OCI-LY7 (cell line): ENCODE measurements around the gene PTPN14. TPM values are rescaled to one million over a fixed set of nuclear protein-coding genes. Genes with fewer than 3 reads are reported as not detected.

Experiments used
- BruUV-seq: library from RNA; stranded (reverse); fragments of 400-500 nt; replicated peaks from 2 replicates; lab custom pipeline; 2021; lab: Mats Ljungman, UMichigan
- CTCF ChIA-PET: fragments of 300-600 bp; sonication (Branson Sonifier 250); formaldehyde crosslinking; loops from one replicate; lab custom pipeline; 2022; ENCODE audit warnings: antibody characterized with exemption; ENCODE audit not compliant: unreplicated experiment; lab: Charles Lee
- POLR2A ChIA-PET: fragments of 300-600 bp; sonication (Branson Sonifier 250); formaldehyde crosslinking; loops from one replicate; lab custom pipeline; 2022; ENCODE audit warnings: antibody characterized with exemption; lab: Charles Lee
- DNase-seq: peaks from one replicate; pipeline ENCODE4 v3.0.0-alpha.2; 2015; ENCODE audit warnings: low spot score
- H2AFZ ChIP-seq: fragments of 200-600 bp; sonication (generic), shearing (Covaris generic); 2 replicates; pipeline ENCODE4 v1.6.1; 2014; ENCODE audit warnings: mild to moderate bottlenecking, antibody characterized with exemption, low read length, moderate library complexity
- H3K27ac ChIP-seq: fragments of 200-600 bp; sonication (generic); 2 replicates; pipeline ENCODE4 v1.5.1; 2014; ENCODE audit warnings: mixed run types, low read depth, mild to moderate bottlenecking, moderate library complexity, low read length, inconsistent platforms; ENCODE audit not compliant: poor library complexity, severe bottlenecking
- H3K36me3 ChIP-seq: fragments of 200-600 bp; sonication (generic); 2 replicates; pipeline ENCODE4 v1.6.1; 2014; ENCODE audit warnings: mild to moderate bottlenecking, antibody characterized with exemption, low read length, moderate library complexity, mixed read lengths; ENCODE audit not compliant: insufficient read depth
- H3K4me1 ChIP-seq: fragments of 200-600 bp; sonication (generic); 2 replicates; pipeline ENCODE4 v1.5.1; 2014; ENCODE audit warnings: mild to moderate bottlenecking, low read length; ENCODE audit not compliant: insufficient read depth, poor library complexity, severe bottlenecking
- H3K4me2 ChIP-seq: fragments of 200-600 bp; sonication (generic); 2 replicates; pipeline ENCODE4 v1.6.1; 2014; ENCODE audit warnings: mild to moderate bottlenecking, low read length
- H3K4me3 ChIP-seq: fragments of 200-600 bp; sonication (generic); 2 replicates; pipeline ENCODE4 v1.5.1; 2014; ENCODE audit warnings: mild to moderate bottlenecking, low read depth, low read length; ENCODE audit not compliant: poor library complexity, severe bottlenecking
- H3K79me2 ChIP-seq: fragments of 200-600 bp; sonication (generic); 2 replicates; pipeline ENCODE4 v1.6.1; 2016; ENCODE audit warnings: low read depth, mild to moderate bottlenecking, low read length, moderate library complexity, mixed read lengths; ENCODE audit not compliant: insufficient read depth
- H3K9me2 ChIP-seq: fragments of 200-600 bp; sonication (generic); 2 replicates; pipeline ENCODE4 v1.6.1; 2016; ENCODE audit warnings: mild to moderate bottlenecking, low read length, mixed read lengths; ENCODE audit not compliant: insufficient read depth
- H3K9me3 ChIP-seq: fragments of 200-600 bp; sonication (generic); 2 replicates; pipeline ENCODE4 v1.6.1; 2014; ENCODE audit warnings: mild to moderate bottlenecking, mixed run types, low read length, mixed read lengths
- H4K20me1 ChIP-seq: fragments of 200-600 bp; sonication (generic); 2 replicates; pipeline ENCODE4 v1.6.1; 2014; ENCODE audit warnings: mild to moderate bottlenecking, antibody characterized with exemption, low read length, moderate library complexity, mixed read lengths; ENCODE audit not compliant: insufficient read depth
- CTCF ChIP-seq: fragments of 200-600 bp; sonication (generic); conservative IDR thresholded peaks from 2 replicates; pipeline ENCODE4 v1.5.1; 2014; ENCODE audit warnings: mild to moderate bottlenecking, antibody characterized with exemption, low read length, moderate library complexity, mixed read lengths
- EZH2phosphoT487 ChIP-seq: fragments of 200-600 bp; sonication (generic); IDR thresholded peaks from 2 replicates; pipeline ENCODE4 v1.6.1; 2018; ENCODE audit warnings: low read depth, borderline replicate concordance, mild to moderate bottlenecking, mixed run types, antibody characterized with exemption, low read length, moderate library complexity, mixed read lengths
- intact Hi-C: fragments of 100-400 bp; cut with micrococcal nuclease; formaldehyde crosslinking; loops from one replicate; pipeline ENCODE4 v1.10.0; 2022; ENCODE audit not compliant: unreplicated experiment
- total RNA-seq, 2 experiments: library from RNA; depleted of rRNA in 1 of 2; stranded (reverse); fragments of >200 nt in 1 of 2; shearing (Covaris generic) in 1 of 2; gene quantifications; 2 replicates each; pipeline ENCODE4 v1.2.3, GENCODE V29; 2014 to 2022

The PTPN14 gene
- total RNA-seq, 2 experiments from 2014 or later, result not detected

DNA sequence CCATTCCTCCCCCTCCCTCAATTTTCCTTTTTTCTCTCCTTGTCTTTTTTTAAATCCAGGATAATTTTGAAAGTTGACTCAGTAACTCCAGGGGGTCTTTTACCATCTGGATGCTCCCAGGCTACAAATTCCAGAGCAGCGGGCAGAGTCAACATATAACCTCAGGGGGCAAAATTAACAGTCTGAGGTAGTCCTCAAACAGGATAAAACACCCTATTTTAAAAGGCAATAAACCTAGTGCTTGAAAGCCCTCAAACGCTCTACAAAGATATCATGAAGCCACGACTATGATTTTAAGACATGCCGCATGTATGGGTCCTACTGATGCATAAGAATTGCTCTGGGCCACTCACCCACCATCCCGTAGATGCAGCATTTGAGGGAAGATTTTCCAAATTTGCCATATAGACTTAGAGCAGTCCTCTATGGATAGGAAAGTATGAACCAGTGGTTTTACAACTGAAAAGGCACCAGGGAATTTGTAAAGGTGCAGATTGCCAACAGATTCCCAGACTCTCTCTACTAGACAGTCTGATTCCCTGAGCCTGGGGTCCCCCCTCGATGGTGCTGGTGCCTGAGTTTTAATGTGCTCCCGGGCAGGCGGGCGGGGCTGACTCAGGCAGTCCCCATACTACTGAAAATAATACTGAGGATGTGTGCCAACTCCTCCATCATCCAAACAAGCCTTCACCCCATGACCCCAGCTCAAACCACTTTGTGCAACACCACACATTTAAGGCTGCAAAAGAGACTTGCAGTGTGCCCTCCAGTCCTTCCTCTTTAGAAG lies 37.2 kb downstream of the PTPN14 start:
- Histone ChIP-seq H3K4me1 (no peaks in the 10 kb centered on the region), H3K36me3 (no peaks in the 10 kb centered on the region), H4K20me1 (no peaks in the 10 kb centered on the region), H3K79me2 (no peaks in the 10 kb centered on the region), H3K9me2 (no peaks in the 10 kb centered on the region), H3K27ac (no peak overlapping the region), H3K4me3 (no peak overlapping the region), H3K9me3 (no peaks in the 10 kb centered on the region), H2AFZ (no peak overlapping the region), H3K4me2 (no peak overlapping the region)
- intact Hi-C loops, result no loop called here
- POLR2A ChIA-PET, result no interaction called here
- CTCF ChIA-PET, result no interaction called here
- no peak for TF ChIP-seq EZH2phosphoT487
- TF ChIP-seq CTCF, result no peak
- no TSS peak for BruUV-seq
- no peak for DNase-seq

DNA sequence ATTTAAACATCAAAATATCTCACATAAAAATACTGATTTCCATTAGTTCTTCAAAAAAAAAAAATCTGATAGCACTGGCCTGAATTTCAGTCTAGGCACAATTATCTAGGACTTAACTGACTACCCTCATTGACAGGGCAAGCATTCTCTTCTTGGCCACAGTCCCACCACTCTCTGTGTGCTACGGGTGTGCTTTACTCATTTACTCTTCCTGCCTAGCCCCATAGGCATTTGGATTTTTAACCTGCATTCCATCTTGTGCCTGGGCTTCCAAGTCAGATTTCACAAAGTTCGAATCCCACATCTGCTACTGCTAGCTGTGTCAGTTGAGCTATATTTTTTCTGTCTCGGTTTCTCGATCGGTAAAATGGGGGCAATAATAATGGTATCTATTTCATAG lies 38.0 kb downstream of the PTPN14 start:
- Histone ChIP-seq H2AFZ (no peak overlapping the region), H3K4me1 (no peaks in the 10 kb centered on the region), H4K20me1 (no peaks in the 10 kb centered on the region), H3K9me2 (no peaks in the 10 kb centered on the region), H3K4me2 (no peak overlapping the region), H3K4me3 (no peak overlapping the region), H3K36me3 (no peaks in the 10 kb centered on the region), H3K27ac (no peak overlapping the region), H3K79me2 (no peaks in the 10 kb centered on the region), H3K9me3 (no peaks in the 10 kb centered on the region)
- intact Hi-C loops, result no loop called here
- TF ChIP-seq EZH2phosphoT487 (no peak), CTCF (no peak)
- no TSS peak for BruUV-seq
- POLR2A ChIA-PET, result no interaction called here
- CTCF ChIA-PET, result no interaction called here
- DNase-seq, result no peak

- no peak for DNase-seq
- H3K9me2 ChIP-seq, result no peaks in the 10 kb centered on the region
- no peaks in the 10 kb centered on the region for H3K4me1 ChIP-seq
- BruUV-seq, result no TSS peak
- no peak overlapping the region for H3K4me2 ChIP-seq
- intact Hi-C loops, result no loop called here
- ChIA-PET POLR2A (no interaction called here), CTCF (no interaction called here)
- H3K4me3 ChIP-seq, result no peak overlapping the region
- no peaks in the 10 kb centered on the region for H4K20me1 ChIP-seq
- TF ChIP-seq EZH2phosphoT487 (no peak), CTCF (no peak)
- H3K79me2 ChIP-seq, result no peaks in the 10 kb centered on the region
- no peaks in the 10 kb centered on the region for H3K36me3 ChIP-seq
- no peak overlapping the region for H2AFZ ChIP-seq
- H3K27ac ChIP-seq, result no peak overlapping the region
- no peaks in the 10 kb centered on the region for H3K9me3 ChIP-seq
Measured at GRCh38 chr1:214511639-214511998, 39.8 kb downstream of the PTPN14 start.
